H1 (cell line): Measurements from ENCODE around the gene CFD. TPM values are rescaled to one million over a fixed set of nuclear protein-coding genes. Genes with fewer than 3 reads are reported as not detected.
A peak's percentile ranks its signal among the peaks of the same experiment; 100 is the strongest.

Source experiments
- CTCF ChIA-PET: fragments of 300-600 bp; sonication (Branson Sonifier 250); formaldehyde crosslinking; loops from one replicate; lab custom pipeline; 2021; ENCODE audit not compliant: partially characterized antibody; lab: Charles Lee
- POLR2A ChIA-PET: fragments of 300-600 bp; sonication (Branson Sonifier 250); formaldehyde crosslinking; loops from one replicate; lab custom pipeline; 2021; ENCODE audit warnings: inconsistent platforms; ENCODE audit not compliant: partially characterized antibody; lab: Charles Lee
- DNase-seq, 2 experiments: peaks; one replicate each; pipeline versions ENCODE4 v3.0.0 to v3.0.0-alpha.2; 2010 to 2022; ENCODE audit warnings: low spot score in 2 of 2, low read depth in 1 of 2, mixed read lengths in 1 of 2
- FAIRE-seq: peaks from 2 replicates; lab custom pipeline; 2011; peaks lifted over from hg19 to GRCh38; lab: Jason Lieb, UNC
- H2AFZ ChIP-seq: 2 replicates; pipeline ENCODE4 v1.8.1; 2012; ENCODE audit warnings: low read length, inconsistent platforms
- H2AK5ac ChIP-seq: 2 replicates; pipeline ENCODE4 v1.6.1; 2013; ENCODE audit warnings: low read depth, low read length
- H2BK120ac ChIP-seq: replicated peaks from 2 replicates; pipeline ENCODE3; 2013; ENCODE audit warnings: low read depth, low read length, inconsistent platforms
- H2BK12ac ChIP-seq: 2 replicates; pipeline ENCODE4 v1.6.1; 2013; ENCODE audit warnings: low read depth, low read length
- H2BK15ac ChIP-seq: 2 replicates; pipeline ENCODE4 v1.6.1; 2013; ENCODE audit warnings: low read length
- H2BK20ac ChIP-seq: 2 replicates; pipeline ENCODE4 v1.6.1; 2013; ENCODE audit warnings: low read length
- H2BK5ac ChIP-seq: 2 replicates; pipeline ENCODE4 v1.6.1; 2013; ENCODE audit warnings: low read depth, low read length
- H3K14ac ChIP-seq: 2 replicates; pipeline ENCODE4 v1.6.1; 2013; ENCODE audit warnings: inconsistent platforms; ENCODE audit not compliant: insufficient read length
- H3K18ac ChIP-seq: 2 replicates; pipeline ENCODE4 v1.6.1; 2013; ENCODE audit warnings: low read length; ENCODE audit errors: extremely low read depth
- H3K23ac ChIP-seq: 2 replicates; pipeline ENCODE4 v1.6.1; 2013; ENCODE audit warnings: inconsistent platforms; ENCODE audit not compliant: insufficient read length
- H3K23me2 ChIP-seq: 2 replicates; pipeline ENCODE4 v1.6.1; 2013; ENCODE audit warnings: low read depth, low read length
- H3K27ac ChIP-seq: 2 replicates; pipeline ENCODE4 v1.6.1; 2011; ENCODE audit warnings: low read depth, low read length, inconsistent platforms
- H3K27me3 ChIP-seq, 4 experiments: replicated peaks in 1 of 4; 1 replicate in 1 of 4; 2 replicates in 3 of 4; pipeline versions ENCODE4 v1.6.1 to v1.8.1; 2011 to 2013; ENCODE audit warnings: low read length in 3 of 4, mild to moderate bottlenecking in 3 of 4, inconsistent platforms in 2 of 4, mixed read lengths in 2 of 4, moderate library complexity in 1 of 4; ENCODE audit not compliant: control insufficient read depth in 3 of 4, insufficient read depth in 3 of 4; ENCODE audit errors: extremely low read depth in 1 of 4
- H3K36me3 ChIP-seq, 4 experiments: 2 replicates each; pipeline versions ENCODE4 v1.6.1 to v1.8.1; 2011 to 2013; ENCODE audit warnings: mild to moderate bottlenecking in 4 of 4, low read length in 3 of 4, moderate library complexity in 2 of 4, control low read depth in 1 of 4, inconsistent platforms in 1 of 4; ENCODE audit not compliant: insufficient read depth in 4 of 4, control insufficient read depth in 2 of 4
- H3K4ac ChIP-seq: replicated peaks from 2 replicates; pipeline ENCODE3; 2013; ENCODE audit warnings: low read length, low read depth, mixed read lengths, inconsistent platforms; ENCODE audit not compliant: insufficient read length
- H3K4me1 ChIP-seq, 4 experiments: replicated peaks in 1 of 4; 1 replicate in 1 of 4; 2 replicates in 3 of 4; pipeline versions ENCODE4 v1.6.1 to v1.8.1; 2011 to 2013; ENCODE audit warnings: low read length in 3 of 4, inconsistent platforms in 2 of 4, mixed read lengths in 1 of 4; ENCODE audit not compliant: insufficient read depth in 4 of 4, control insufficient read depth in 3 of 4
- H3K4me2 ChIP-seq, 2 experiments: 2 replicates each; pipeline versions ENCODE4 v1.6.1 to v1.8.1; 2011 to 2013; ENCODE audit warnings: low read depth in 2 of 2, low read length in 2 of 2, control low read depth in 1 of 2, inconsistent platforms in 1 of 2, mild to moderate bottlenecking in 1 of 2; ENCODE audit not compliant: insufficient read depth in 1 of 2
- H3K4me3 ChIP-seq, 4 experiments: fragments of 200-600, 300-600 bp in 1 of 4; sonication (generic), shearing (Covaris generic), sonication (Bioruptor Twin) in 1 of 4; 2 replicates each; pipeline versions ENCODE4 v1.5.1 to v1.8.1; 2011 to 2016; ENCODE audit warnings: low read length in 4 of 4, low read depth in 3 of 4, control low read depth in 2 of 4, inconsistent platforms in 2 of 4, mild to moderate bottlenecking in 2 of 4, mixed read lengths in 1 of 4, moderate library complexity in 1 of 4; ENCODE audit not compliant: insufficient read depth in 2 of 4; ENCODE audit errors: extremely low read depth in 1 of 4
- H3K56ac ChIP-seq: replicated peaks from 2 replicates; pipeline ENCODE3; 2013; ENCODE audit warnings: low read depth, mild to moderate bottlenecking, mixed read lengths, low read length, inconsistent platforms; ENCODE audit not compliant: insufficient read length
- H3K79me1 ChIP-seq: 2 replicates; pipeline ENCODE4 v1.6.1; 2013; ENCODE audit warnings: low read depth, low read length, control low read depth
- H3K79me2 ChIP-seq, 2 experiments: 2 replicates each; pipeline versions ENCODE4 v1.6.1 to v1.8.1; 2012 to 2013; ENCODE audit warnings: low read length in 2 of 2, mild to moderate bottlenecking in 2 of 2, inconsistent platforms in 1 of 2; ENCODE audit not compliant: insufficient read depth in 2 of 2, control insufficient read depth in 1 of 2
- H3K9ac ChIP-seq, 4 experiments: replicated peaks in 1 of 4; 1 replicate in 1 of 4; 2 replicates in 3 of 4; pipeline versions ENCODE4 v1.6.1 to v1.8.1; 2011 to 2013; ENCODE audit warnings: low read depth in 3 of 4, low read length in 3 of 4, control low read depth in 2 of 4, mild to moderate bottlenecking in 2 of 4, moderate library complexity in 2 of 4, inconsistent platforms in 1 of 4; ENCODE audit errors: extremely low read depth in 1 of 4
- H3K9me3 ChIP-seq, 2 experiments: 2 replicates each; pipeline versions ENCODE4 v1.6.1 to v1.8.1; 2012 to 2013; ENCODE audit warnings: mild to moderate bottlenecking in 2 of 2, moderate library complexity in 2 of 2, control low read depth in 1 of 2, inconsistent platforms in 1 of 2, low read depth in 1 of 2, low read length in 1 of 2, mixed read lengths in 1 of 2; ENCODE audit not compliant: insufficient read depth in 2 of 2
- H4K20me1 ChIP-seq, 2 experiments: replicated peaks in 1 of 2; 2 replicates each; pipeline versions ENCODE3 to v1.8.1; 2011 to 2013; ENCODE audit warnings: inconsistent platforms in 2 of 2, low read length in 2 of 2, mild to moderate bottlenecking in 1 of 2; ENCODE audit not compliant: insufficient read depth in 2 of 2, control insufficient read depth in 1 of 2
- H4K5ac ChIP-seq: 2 replicates; pipeline ENCODE4 v1.6.1; 2013; ENCODE audit warnings: low read length, low read depth, mixed read lengths, inconsistent platforms; ENCODE audit not compliant: insufficient read length
- H4K8ac ChIP-seq: 2 replicates; pipeline ENCODE4 v1.8.0; 2013; ENCODE audit warnings: mild to moderate bottlenecking, moderate library complexity, low read length, inconsistent platforms; ENCODE audit not compliant: insufficient read depth; ENCODE audit errors: extremely low read depth
- H4K91ac ChIP-seq: replicated peaks from 2 replicates; pipeline ENCODE3; 2013; ENCODE audit warnings: low read length, mixed read lengths, inconsistent platforms; ENCODE audit not compliant: insufficient read length
- CEBPB ChIP-seq: IDR thresholded peaks from 2 replicates; pipeline ENCODE4 v1.6.1; 2012; ENCODE audit warnings: low read depth, low read length
- MAX ChIP-seq: IDR thresholded peaks from 2 replicates; pipeline ENCODE4 v1.6.1; 2012; ENCODE audit warnings: inconsistent platforms
- RFX5 ChIP-seq: IDR thresholded peaks from 2 replicates; pipeline ENCODE4 v1.6.1; 2011; ENCODE audit warnings: low read depth, low read length, improper control_type of control experiment, borderline replicate concordance
- RXRA ChIP-seq: IDR thresholded peaks from 2 replicates; pipeline ENCODE4 v1.6.1; 2011; ENCODE audit warnings: low read depth, mild to moderate bottlenecking, low read length, moderate library complexity; ENCODE audit not compliant: insufficient read depth
- WGBS, 2 experiments: shearing (Covaris generic) in 1 of 2; methylation state at CpG; one replicate each; pipeline versions ENCODE4 v1.1.6 to v1.1.7; 2013 to 2015; ENCODE audit warnings: low lambda C conversion rate in 2 of 2, mixed read lengths in 2 of 2, inconsistent platforms in 1 of 2, low coverage in 1 of 2, missing lambda C conversion rate in 1 of 2; ENCODE audit not compliant: insufficient replicate concordance in 2 of 2, insufficient coverage in 1 of 2, insufficient read length in 1 of 2; ENCODE audit errors: extremely low coverage in 1 of 2, missing lambda C conversion rate in 1 of 2; 5-methylcytosine and 5-hydroxymethylcytosine counted together
- polyA plus RNA-seq, 7 experiments: library from polyadenylated mRNA; depleted of rRNA in 3 of 7; stranded (reverse) in 5 of 7; unstranded in 2 of 7; fragments of >200 nt in 5 of 7; fragments of 200-250 nt in 2 of 7; gene quantifications; 1 replicate in 5 of 7; 2 replicates in 1 of 7; 4 replicates in 1 of 7; pipeline versions ENCODE4 v1.2.1 to v1.2.3, GENCODE V29; 2011 to 2013; ENCODE audit warnings: missing spikeins in 2 of 7, mixed read lengths in 2 of 7
- total RNA-seq: library from RNA; stranded (reverse); fragmentation: NEBNext Ultra II Directional; extraction: Animal tissue kit (Norgen Biotek cat#: 25700); gene quantifications from 2 replicates; pipeline ENCODE4 v1.2.1, GENCODE V29; 2021
- TF ChIP-seq, protein P1 (sequence below): IDR thresholded peaks from 2 replicates; pipeline ENCODE4 v1.6.1; 2012; ENCODE audit warnings: inconsistent platforms

The CFD gene
- total and polyA plus RNA-seq, 2 of the 8 experiments (the other 6 are each of a cell fraction or from before 2014, with no cell fraction given) = 1.7 to 2.8 TPM

DNA sequence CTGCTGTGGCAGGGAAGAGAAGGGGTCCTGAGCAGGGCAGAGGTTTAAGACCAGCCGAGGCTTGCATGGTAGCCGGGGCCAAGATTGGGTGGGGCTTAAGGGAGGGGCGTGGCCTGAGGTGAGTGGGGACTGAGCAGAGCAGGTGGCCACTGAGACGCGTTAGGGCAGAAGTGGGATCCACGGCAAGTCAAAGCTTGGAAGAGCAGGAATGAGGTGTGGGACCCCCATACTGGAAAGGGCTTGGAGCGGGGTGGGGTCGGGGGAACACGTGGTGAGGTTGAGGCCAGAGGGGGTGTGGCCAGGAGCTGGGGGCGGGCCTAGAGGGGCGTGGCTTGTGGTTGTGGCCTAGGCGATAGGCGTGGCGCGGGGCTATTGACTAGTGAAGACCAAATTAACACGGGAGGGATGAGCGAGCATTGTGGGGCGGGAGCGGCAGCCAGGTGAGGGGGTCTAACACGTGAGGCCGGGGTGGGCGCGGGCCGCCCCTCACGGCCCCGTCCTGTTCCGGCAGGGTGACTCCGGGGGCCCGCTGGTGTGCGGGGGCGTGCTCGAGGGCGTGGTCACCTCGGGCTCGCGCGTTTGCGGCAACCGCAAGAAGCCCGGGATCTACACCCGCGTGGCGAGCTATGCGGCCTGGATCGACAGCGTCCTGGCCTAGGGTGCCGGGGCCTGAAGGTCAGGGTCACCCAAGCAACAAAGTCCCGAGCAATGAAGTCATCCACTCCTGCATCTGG, 3.3 kb downstream of the CFD start:
- peak overlapping the region; percentile 19 to 59 (median 34); a peak in 7 of 8 replicates for H3K4me3 ChIP-seq
- no peak overlapping the region for H3K14ac ChIP-seq
- no peak overlapping the region; the same call in 1 of the 2 replicates for H2BK5ac ChIP-seq
- H3K18ac ChIP-seq = peak overlapping the region; percentile 60
- H2BK120ac ChIP-seq = no peak overlapping the region
- H4K91ac ChIP-seq = peak overlapping the region; percentile 91
- CTCF ChIA-PET = interaction anchor here (1.2 to 3.8 kb wide), 16 partner anchors 8 to 381 kb away, joined by 3 to 22 read pairs (median 8); partner anchors contain the start of gene WDR18
- H3K4ac ChIP-seq = no peak overlapping the region
- DNase-seq = peak; percentile 70 to 98
- no peak overlapping the region for H3K27ac ChIP-seq
- peaks cover 0 to 11% (median 7%) of the 10 kb centered on the region in 4 experiments; a peak in 6 of 7 replicates for H3K4me1 ChIP-seq
- H4K5ac ChIP-seq = peak overlapping the region; percentile 66
- peaks cover 0 to 10% of the 10 kb centered on the region in 2 experiments for H4K20me1 ChIP-seq
- H2BK12ac ChIP-seq = 0 out of 2 replicates have a peak overlapping the region, but pooled peaks have one; percentile 50
- H3K27me3 ChIP-seq = peaks cover 9 to 25% (median 13%) of the 10 kb centered on the region in 4 experiments
- no peak overlapping the region for H2AFZ ChIP-seq
- peak overlapping the region in 1 of 4 experiments; percentile 12; a peak in 1 of 7 replicates for H3K9ac ChIP-seq
- no peaks in the 10 kb centered on the region for H3K79me1 ChIP-seq
- FAIRE-seq = no peak
- H2BK15ac ChIP-seq = no peak overlapping the region
- H3K56ac ChIP-seq = no peak overlapping the region
- H4K8ac ChIP-seq = peak overlapping the region; percentile 95; the same call in 1 of the 2 replicates
- H3K23me2 ChIP-seq = peaks cover 10% of the 10 kb centered on the region; the same call in 1 of the 2 replicates
- H3K23ac ChIP-seq = no peak overlapping the region
- POLR2A ChIA-PET = interaction anchor here (0.6 to 2.8 kb wide), 19 partner anchors 10 to 290 kb away, joined by 3 to 22 read pairs (median 3); partner anchors contain the start of genes AZU1, BSG, KISS1R and MED16
- H2AK5ac ChIP-seq = no peak overlapping the region
- WGBS, 2 experiments = 23% methylated on average over 32 of the region's 48 CpGs; no CpG with 5 or more reads in 1 of the 2 experiments
- H3K36me3 ChIP-seq = no peaks in the 10 kb centered on the region; a peak in 1 of 8 replicates
- no peaks in the 10 kb centered on the region for H3K79me2 ChIP-seq
- peak overlapping the region; percentile 80; the same call in 1 of the 2 replicates for H2BK20ac ChIP-seq
- peak overlapping the region; percentile 63 to 72 for H3K4me2 ChIP-seq
- H3K9me3 ChIP-seq = no peaks in the 10 kb centered on the region
- TF ChIP-seq MAX (peak; percentile 77; the same call in 1 of the 2 replicates), CEBPB (no peak), RFX5 (no peak), RXRA (no peak)
- TF ChIP-seq, protein P1, sequence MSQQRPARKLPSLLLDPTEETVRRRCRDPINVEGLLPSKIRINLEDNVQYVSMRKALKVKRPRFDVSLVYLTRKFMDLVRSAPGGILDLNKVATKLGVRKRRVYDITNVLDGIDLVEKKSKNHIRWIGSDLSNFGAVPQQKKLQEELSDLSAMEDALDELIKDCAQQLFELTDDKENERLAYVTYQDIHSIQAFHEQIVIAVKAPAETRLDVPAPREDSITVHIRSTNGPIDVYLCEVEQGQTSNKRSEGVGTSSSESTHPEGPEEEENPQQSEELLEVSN = peak; percentile 55
